Measurements from ENCODE around the gene IGSF8.

The IGSF8 gene

GRCh38 chr1:160086456-160086892 is 11.9 kb downstream of the IGSF8 start:
- DNase-seq (ENCODE audit: low spot score), result no peak

GRCh38 chr1:160085686-160086455 is 12.5 kb downstream of the IGSF8 start:
- peak; percentile 62 for DNase-seq (ENCODE audit: low spot score)

- DNase-seq (ENCODE audit: low spot score), result no peak
Observed at GRCh38 chr1:160084771-160085321, 13.6 kb downstream of the IGSF8 start.

- no peak for DNase-seq (ENCODE audit: low spot score)
Observed at GRCh38 chr1:160083968-160084770, 14.2 kb downstream of the IGSF8 start.

- no peak for DNase-seq (ENCODE audit: low spot score)
Observed at GRCh38 chr1:160082926-160083325, 15.5 kb downstream of the IGSF8 start.

GRCh38 chr1:160082487-160082886 is 15.9 kb downstream of the IGSF8 start:
- no peak for DNase-seq (ENCODE audit: low spot score)

GRCh38 chr1:160081261-160081936 is 17.0 kb downstream of the IGSF8 start, which contains the start of gene KCNJ9:
KCNJ9 (plus strand) TSS chr1:160081538; CDS start chr1:160084031, 2,493 bp downstream.
- DNase-seq (ENCODE audit: low spot score), result no peak

GRCh38 chr1:160080381-160081100 is 17.9 kb downstream of the IGSF8 start:
- no peak for DNase-seq (ENCODE audit: low spot score)

- no peak for DNase-seq (ENCODE audit: low spot score)
Observed at GRCh38 chr1:160079448-160079847, 19.0 kb downstream of the IGSF8 start.

- DNase-seq (ENCODE audit: low spot score), result no peak
Observed at GRCh38 chr1:160078512-160079195, 19.8 kb downstream of the IGSF8 start.

- DNase-seq (ENCODE audit: low spot score), result no peak
Observed at GRCh38 chr1:160077486-160077885, 20.9 kb downstream of the IGSF8 start.

GRCh38 chr1:160076295-160076694 is 22.1 kb downstream of the IGSF8 start:
- no peak for DNase-seq (ENCODE audit: low spot score)

- DNase-seq (ENCODE audit: low spot score), result no peak
Observed at GRCh38 chr1:160075836-160076235, 22.6 kb downstream of the IGSF8 start.

GRCh38 chr1:160074865-160075264 is 23.6 kb downstream of the IGSF8 start:
- no peak for DNase-seq (ENCODE audit: low spot score)

- no peak for DNase-seq (ENCODE audit: low spot score)
Observed at GRCh38 chr1:160071289-160071688, 27.1 kb downstream of the IGSF8 start.

GRCh38 chr1:160070243-160071163 is 27.9 kb downstream of the IGSF8 start:
- DNase-seq (ENCODE audit: low spot score), result peak; percentile 28

- DNase-seq (ENCODE audit: low spot score), result no peak
Observed at GRCh38 chr1:160069460-160070231, 28.8 kb downstream of the IGSF8 start, which contains the start of gene KCNJ10. KCNJ10 (minus strand) TSS chr1:160070160; CDS start chr1:160042532, 27,628 bp downstream.

GRCh38 chr1:160068225-160068624 is 30.2 kb downstream of the IGSF8 start:
- no peak for DNase-seq (ENCODE audit: low spot score)
